ENCODE measurements around the gene PVALEF.
A peak's percentile ranks its signal among the peaks of the same experiment; 100 is the strongest.
"Not testable (repeated sequence)": the region's sequence is repeated elsewhere in the genome, so short reads cannot be mapped to it uniquely, and the experiment has no call there.

The PVALEF gene

DNA sequence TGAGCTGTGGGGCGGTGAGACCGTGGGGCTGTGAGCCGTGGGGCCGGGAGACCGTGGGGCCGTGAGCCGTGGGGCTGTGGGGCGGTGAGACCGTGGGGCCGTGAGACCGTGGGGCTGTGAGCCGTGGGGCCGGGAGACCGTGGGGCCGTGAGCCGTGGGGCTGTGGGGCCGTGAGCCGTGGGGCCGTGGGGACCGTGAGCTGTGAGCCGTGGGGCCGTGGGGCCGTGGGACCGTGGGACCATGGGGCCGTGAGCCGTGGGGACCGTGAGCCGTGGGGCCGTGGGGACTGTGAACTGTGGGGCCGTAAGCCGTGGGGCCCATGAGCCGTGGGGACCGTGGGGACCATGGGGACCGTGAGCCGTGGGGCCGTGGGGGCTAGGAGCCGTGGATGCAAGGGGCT, 24.6 kb upstream of the PVALEF start:
- DNase-seq (ENCODE audit: low read depth) = no peak
- TF ChIP-seq CTCF (conservative IDR thresholded peaks at IDR 0.05; ENCODE audit: low read depth, low read length) = no peak
- no peak overlapping the region for H3K4me3 ChIP-seq (ENCODE audit: low read length)

GRCh38 chr17:81142301-81143199, 22.8 kb upstream of the PVALEF start:
- TF ChIP-seq CTCF (conservative IDR thresholded peaks at IDR 0.05; ENCODE audit: low read depth, low read length) = peak; percentile 74
- DNase-seq (ENCODE audit: low read depth) = no peak
- no peak overlapping the region for H3K4me3 ChIP-seq (ENCODE audit: low read length)

DNA sequence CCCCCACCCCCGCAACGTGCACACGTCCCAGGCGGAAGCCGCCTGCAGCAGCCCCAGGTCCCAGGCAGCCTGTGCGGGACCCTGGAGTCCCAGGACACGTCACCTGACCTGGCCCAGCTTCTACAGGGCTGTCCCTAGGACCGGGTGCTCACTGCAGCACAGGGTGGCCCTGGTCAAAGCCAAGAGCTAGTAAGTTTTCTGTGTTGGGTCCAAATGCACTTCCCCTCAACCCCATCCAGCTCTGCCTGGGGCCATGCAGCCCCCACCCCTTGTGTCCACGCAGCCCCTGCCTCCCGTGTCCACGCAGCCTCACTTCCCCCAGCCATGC, 22.1 kb upstream of the PVALEF start:
- no peak overlapping the region for H3K4me3 ChIP-seq (ENCODE audit: low read length)
- no peak for DNase-seq (ENCODE audit: low read depth)
- TF ChIP-seq CTCF (conservative IDR thresholded peaks at IDR 0.05; ENCODE audit: low read depth, low read length) = no peak

- no peak for DNase-seq (ENCODE audit: low read depth)
- H3K4me3 ChIP-seq (ENCODE audit: low read length) = no peak overlapping the region
- TF ChIP-seq CTCF (conservative IDR thresholded peaks at IDR 0.05; ENCODE audit: low read depth, low read length) = no peak
Measured at GRCh38 chr17:81143717-81144422, 21.4 kb upstream of the PVALEF start.

GRCh38 chr17:81144423-81144781, 20.9 kb upstream of the PVALEF start:
- H3K4me3 ChIP-seq (ENCODE audit: low read length) = no peak overlapping the region
- no peak for DNase-seq (ENCODE audit: low read depth)
- TF ChIP-seq CTCF (conservative IDR thresholded peaks at IDR 0.05; ENCODE audit: low read depth, low read length) = no peak

DNA sequence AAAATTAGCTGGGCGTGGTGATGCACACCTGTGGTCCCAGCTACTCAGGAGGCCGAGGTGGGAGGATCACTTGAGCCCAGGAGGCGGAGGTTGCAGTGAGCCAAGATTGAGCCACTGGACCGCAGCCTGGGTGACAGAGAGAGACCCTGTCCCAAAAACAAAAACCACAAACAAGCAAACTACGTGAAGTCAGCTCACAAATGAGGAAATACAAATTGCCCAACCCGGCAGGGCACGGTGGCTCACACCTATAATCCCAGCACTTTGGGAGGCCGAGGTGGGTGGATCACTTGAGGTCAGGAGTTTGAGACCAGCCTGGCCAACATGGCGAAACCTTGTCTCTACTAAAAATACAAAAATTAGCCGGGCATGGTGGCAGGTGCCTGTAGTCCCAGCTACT, 19.1 kb upstream of the PVALEF start:
- not testable (repeated sequence) for H3K4me3 ChIP-seq (ENCODE audit: low read length); DNase-seq (ENCODE audit: low read depth)

DNA sequence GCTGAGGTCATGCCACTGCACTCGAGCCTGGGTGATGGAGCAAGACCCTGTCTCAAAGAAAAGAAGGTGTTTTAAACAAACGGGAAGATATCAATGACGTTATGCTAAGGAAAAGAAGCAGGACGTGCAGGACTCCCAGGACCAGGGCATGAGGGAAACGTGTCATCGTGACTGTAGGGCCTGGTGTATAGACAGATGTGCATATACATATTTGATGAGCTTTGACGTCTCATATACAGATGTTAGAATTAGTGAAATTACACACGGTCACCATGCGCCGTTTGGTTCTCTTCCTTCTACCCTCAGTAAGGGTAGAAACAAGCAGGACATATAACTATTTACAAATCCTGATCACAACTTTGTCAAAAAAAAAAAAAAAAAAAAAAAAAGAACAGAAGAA, 17.6 kb upstream of the PVALEF start:
- no peak overlapping the region for H3K4me3 ChIP-seq (ENCODE audit: low read length)
- DNase-seq (ENCODE audit: low read depth) = no peak
- TF ChIP-seq CTCF (conservative IDR thresholded peaks at IDR 0.05; ENCODE audit: low read depth, low read length) = no peak

Data from retinal pigment epithelial cell (primary cell).